Hematopoietic multipotent progenitor cell treated with erythropoietin and hydrocortisone succinate and interleukin-3 and kit ligand, for 4 days (in vitro differentiated cells): ENCODE measurements around the gene HIVEP1.
A peak's percentile ranks its signal among the peaks of the same experiment; 100 is the strongest.

Source experiments
- DNase-seq: peaks from one replicate; pipeline ENCODE4 v3.0.0-alpha.2; 2015

Gene HIVEP1

GRCh38 chr6:12200015-12200564 is 188.0 kb downstream of the HIVEP1 start:
- DNase-seq: peak; percentile 30

GRCh38 chr6:12200761-12201160 is 188.6 kb downstream of the HIVEP1 start:
- DNase-seq: no peak

GRCh38 chr6:12203001-12203400 is 190.9 kb downstream of the HIVEP1 start:
- no peak for DNase-seq

GRCh38 chr6:12208190-12208589 is 196.1 kb downstream of the HIVEP1 start:
- DNase-seq: peak; percentile 30

- DNase-seq: no peak
Measured at GRCh38 chr6:12208673-12209072, 196.6 kb downstream of the HIVEP1 start.
